Measurements from ENCODE around the gene POLR3H.

GRCh38 chr22:41531715-41532477, 12.4 kb downstream of the POLR3H start:
- TF ChIP-seq, protein P1, sequence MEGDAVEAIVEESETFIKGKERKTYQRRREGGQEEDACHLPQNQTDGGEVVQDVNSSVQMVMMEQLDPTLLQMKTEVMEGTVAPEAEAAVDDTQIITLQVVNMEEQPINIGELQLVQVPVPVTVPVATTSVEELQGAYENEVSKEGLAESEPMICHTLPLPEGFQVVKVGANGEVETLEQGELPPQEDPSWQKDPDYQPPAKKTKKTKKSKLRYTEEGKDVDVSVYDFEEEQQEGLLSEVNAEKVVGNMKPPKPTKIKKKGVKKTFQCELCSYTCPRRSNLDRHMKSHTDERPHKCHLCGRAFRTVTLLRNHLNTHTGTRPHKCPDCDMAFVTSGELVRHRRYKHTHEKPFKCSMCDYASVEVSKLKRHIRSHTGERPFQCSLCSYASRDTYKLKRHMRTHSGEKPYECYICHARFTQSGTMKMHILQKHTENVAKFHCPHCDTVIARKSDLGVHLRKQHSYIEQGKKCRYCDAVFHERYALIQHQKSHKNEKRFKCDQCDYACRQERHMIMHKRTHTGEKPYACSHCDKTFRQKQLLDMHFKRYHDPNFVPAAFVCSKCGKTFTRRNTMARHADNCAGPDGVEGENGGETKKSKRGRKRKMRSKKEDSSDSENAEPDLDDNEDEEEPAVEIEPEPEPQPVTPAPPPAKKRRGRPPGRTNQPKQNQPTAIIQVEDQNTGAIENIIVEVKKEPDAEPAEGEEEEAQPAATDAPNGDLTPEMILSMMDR (conservative IDR thresholded peaks at IDR 0.05; ENCODE audit: low read depth, low read length) = no peak
- TF ChIP-seq POLR2A (IDR thresholded peaks at IDR 0.05; ENCODE audit: low read depth, low read length) (no peak), MAZ (IDR thresholded peaks at IDR 0.05; ENCODE audit: borderline replicate concordance, low read depth, low read length) (no peak), MXI1 (IDR thresholded peaks at IDR 0.05; ENCODE audit: borderline replicate concordance, low read depth, low read length) (no peak), CEBPB (IDR thresholded peaks at IDR 0.05; ENCODE audit: low read depth, low read length) (no peak), RCOR1 (IDR thresholded peaks at IDR 0.05; ENCODE audit: insufficient replicate concordance, low read length) (no peak)
- TF ChIP-seq, protein P2, sequence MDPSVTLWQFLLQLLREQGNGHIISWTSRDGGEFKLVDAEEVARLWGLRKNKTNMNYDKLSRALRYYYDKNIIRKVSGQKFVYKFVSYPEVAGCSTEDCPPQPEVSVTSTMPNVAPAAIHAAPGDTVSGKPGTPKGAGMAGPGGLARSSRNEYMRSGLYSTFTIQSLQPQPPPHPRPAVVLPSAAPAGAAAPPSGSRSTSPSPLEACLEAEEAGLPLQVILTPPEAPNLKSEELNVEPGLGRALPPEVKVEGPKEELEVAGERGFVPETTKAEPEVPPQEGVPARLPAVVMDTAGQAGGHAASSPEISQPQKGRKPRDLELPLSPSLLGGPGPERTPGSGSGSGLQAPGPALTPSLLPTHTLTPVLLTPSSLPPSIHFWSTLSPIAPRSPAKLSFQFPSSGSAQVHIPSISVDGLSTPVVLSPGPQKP (IDR thresholded peaks at IDR 0.05; ENCODE audit: borderline replicate concordance, low read depth, low read length) = no peak
